Suprapubic skin (tissue), 4 donors: ENCODE results near the gene NNT.

ENCODE experiments used
- CTCF ChIP-seq, 2 donors: fragments of 200-600 bp in 1 of 2; fragments of 450-650 bp in 1 of 2; sonication (generic) in 1 of 2; IDR thresholded peaks; one replicate each; pipeline ENCODE4 v1.5.1; 2016 to 2019; ENCODE audit warnings: antibody characterized with exemption in 2 of 2, mild to moderate bottlenecking in 1 of 2, moderate library complexity in 1 of 2
- EP300 ChIP-seq: sonication (generic); formaldehyde crosslinking; IDR thresholded peaks from one replicate; pipeline ENCODE4 v1.6.1; 2017; ENCODE audit warnings: antibody characterized with exemption
- POLR2A ChIP-seq, 2 donors: fragments of 450-650 bp; IDR thresholded peaks; one replicate each; pipeline ENCODE4 v1.6.1; 2017; ENCODE audit warnings: antibody characterized with exemption in 2 of 2, mild to moderate bottlenecking in 2 of 2, moderate library complexity in 2 of 2
- POLR2AphosphoS5 ChIP-seq, 3 donors: sonication (generic); formaldehyde crosslinking; IDR thresholded peaks; one replicate each; pipeline ENCODE4 v1.6.1; 2017; ENCODE audit warnings: antibody characterized with exemption in 3 of 3

DNA sequence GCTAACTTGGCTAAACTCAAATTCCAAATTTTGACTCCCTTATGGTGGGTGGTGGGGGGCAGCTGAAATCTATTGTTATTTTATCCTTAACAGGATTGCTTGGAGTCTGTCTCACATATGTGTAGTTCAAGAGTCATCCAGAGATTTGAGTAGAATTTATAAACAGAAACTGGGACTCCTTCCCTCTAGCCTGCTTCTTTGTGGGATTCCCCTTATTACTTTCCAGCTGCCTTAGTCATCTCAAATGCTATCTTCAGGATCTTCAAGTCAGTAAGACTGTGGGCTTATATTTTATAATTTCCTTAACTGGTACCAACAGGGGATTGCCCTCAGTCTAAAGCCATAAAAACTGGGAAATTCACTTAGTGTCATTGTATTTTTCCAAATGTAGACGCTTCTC lies 55.5 kb downstream of the NNT start:
- TF ChIP-seq CTCF (IDR thresholded peaks at IDR 0.05) (no peak), POLR2A (IDR thresholded peaks at IDR 0.05) (no peak), POLR2AphosphoS5 (IDR thresholded peaks at IDR 0.05) (no peak), EP300 (no peak)
